OCI-LY1 (cell line): ENCODE results near the gene PEAK1.

ENCODE experiments used
- EZH2 ChIP-seq: fragments of 200-600 bp; sonication (generic), shearing (Covaris generic); IDR thresholded peaks from 2 replicates; pipeline ENCODE4 v1.8.0; 2017; ENCODE audit warnings: borderline replicate concordance, mixed run types, mild to moderate bottlenecking, antibody characterized with exemption, low read length, moderate library complexity, mixed read lengths
- TF ChIP-seq, protein P1 (sequence below): fragments of 200-600 bp; sonication (generic), shearing (Covaris generic); IDR thresholded peaks from 2 replicates; pipeline ENCODE4 v1.5.1; 2017; ENCODE audit warnings: mild to moderate bottlenecking, antibody characterized with exemption, low read length, moderate library complexity, mixed read lengths

DNA sequence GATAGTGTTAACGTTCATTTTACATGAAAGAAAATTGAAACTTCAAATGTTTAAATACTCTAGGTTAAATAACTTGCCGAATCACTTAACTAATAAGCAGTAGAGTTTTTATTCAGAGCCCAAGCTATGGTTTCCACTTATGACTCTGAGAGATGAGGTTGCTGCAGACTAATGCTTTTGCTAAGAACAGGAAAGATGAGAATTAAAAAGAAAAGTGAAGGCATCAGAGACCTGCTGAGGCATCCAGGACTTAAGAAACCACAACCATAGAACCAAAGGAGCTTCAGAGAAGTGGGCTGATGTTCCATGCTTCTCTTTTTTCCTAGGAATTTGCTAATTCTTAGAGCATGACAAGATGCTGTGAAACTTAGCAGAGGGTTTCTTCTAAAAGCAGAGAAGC, 10.3 kb upstream of the PEAK1 start:
- TF ChIP-seq, protein P1, sequence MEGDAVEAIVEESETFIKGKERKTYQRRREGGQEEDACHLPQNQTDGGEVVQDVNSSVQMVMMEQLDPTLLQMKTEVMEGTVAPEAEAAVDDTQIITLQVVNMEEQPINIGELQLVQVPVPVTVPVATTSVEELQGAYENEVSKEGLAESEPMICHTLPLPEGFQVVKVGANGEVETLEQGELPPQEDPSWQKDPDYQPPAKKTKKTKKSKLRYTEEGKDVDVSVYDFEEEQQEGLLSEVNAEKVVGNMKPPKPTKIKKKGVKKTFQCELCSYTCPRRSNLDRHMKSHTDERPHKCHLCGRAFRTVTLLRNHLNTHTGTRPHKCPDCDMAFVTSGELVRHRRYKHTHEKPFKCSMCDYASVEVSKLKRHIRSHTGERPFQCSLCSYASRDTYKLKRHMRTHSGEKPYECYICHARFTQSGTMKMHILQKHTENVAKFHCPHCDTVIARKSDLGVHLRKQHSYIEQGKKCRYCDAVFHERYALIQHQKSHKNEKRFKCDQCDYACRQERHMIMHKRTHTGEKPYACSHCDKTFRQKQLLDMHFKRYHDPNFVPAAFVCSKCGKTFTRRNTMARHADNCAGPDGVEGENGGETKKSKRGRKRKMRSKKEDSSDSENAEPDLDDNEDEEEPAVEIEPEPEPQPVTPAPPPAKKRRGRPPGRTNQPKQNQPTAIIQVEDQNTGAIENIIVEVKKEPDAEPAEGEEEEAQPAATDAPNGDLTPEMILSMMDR = no peak
- no peak for TF ChIP-seq EZH2
